ENCODE measurements around the gene DENND2A. TPM values are rescaled to one million over a fixed set of nuclear protein-coding genes. Genes with fewer than 3 reads are reported as not detected.

DENND2A gene
- total RNA-seq, 4 donors from 2014 or later, result 2.0 to 10.9 (median 5.1) TPM

DNA sequence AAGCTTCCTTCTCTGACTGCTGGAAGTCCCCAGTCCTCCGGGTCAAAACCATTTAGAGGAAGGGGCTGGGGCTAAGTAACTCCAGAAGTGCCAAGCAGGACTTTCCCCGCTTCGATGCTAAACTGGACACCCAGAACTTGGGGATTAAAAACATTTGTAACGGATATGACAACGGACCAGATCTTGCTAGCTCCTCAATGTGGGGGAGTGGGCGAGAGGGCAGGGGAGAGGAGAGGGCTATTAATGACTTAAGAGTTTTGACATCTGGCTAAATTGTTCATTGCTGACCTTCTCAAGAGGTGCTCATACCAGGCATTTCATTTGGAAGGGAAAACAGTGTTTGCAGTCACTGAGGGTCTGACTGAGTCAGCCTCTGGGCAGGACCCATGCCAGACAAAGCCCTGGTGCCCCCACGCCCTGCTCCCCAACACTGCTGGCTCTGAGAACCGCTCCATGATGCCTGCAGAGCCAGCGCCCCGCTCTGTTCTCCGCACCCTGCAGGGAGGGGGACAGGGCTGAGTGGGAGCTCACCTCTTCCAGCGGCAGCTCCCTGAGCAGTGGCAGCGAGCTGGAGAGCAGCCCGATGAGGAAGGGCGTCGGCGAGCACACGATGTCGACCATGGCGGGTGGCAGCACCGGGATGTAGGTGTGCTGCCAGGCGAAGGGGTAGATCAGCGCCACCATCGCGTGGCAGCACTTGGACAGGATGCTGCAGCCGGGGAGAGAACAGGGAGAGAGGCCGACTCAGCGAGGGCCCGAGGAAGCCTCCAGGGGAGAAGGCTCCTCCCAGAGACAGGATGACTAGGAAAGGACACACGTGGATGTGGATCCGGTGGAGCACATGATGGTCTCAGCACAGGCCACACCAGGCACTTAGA lies 113.6 kb downstream of the DENND2A start:
- H3K27me3 ChIP-seq, result no peaks in the 10 kb centered on the region
- TF ChIP-seq POLR2A (IDR thresholded peaks at IDR 0.05), result no peak
- TF ChIP-seq, protein P1, sequence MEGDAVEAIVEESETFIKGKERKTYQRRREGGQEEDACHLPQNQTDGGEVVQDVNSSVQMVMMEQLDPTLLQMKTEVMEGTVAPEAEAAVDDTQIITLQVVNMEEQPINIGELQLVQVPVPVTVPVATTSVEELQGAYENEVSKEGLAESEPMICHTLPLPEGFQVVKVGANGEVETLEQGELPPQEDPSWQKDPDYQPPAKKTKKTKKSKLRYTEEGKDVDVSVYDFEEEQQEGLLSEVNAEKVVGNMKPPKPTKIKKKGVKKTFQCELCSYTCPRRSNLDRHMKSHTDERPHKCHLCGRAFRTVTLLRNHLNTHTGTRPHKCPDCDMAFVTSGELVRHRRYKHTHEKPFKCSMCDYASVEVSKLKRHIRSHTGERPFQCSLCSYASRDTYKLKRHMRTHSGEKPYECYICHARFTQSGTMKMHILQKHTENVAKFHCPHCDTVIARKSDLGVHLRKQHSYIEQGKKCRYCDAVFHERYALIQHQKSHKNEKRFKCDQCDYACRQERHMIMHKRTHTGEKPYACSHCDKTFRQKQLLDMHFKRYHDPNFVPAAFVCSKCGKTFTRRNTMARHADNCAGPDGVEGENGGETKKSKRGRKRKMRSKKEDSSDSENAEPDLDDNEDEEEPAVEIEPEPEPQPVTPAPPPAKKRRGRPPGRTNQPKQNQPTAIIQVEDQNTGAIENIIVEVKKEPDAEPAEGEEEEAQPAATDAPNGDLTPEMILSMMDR (IDR thresholded peaks at IDR 0.05), result no peak
- no peaks in the 10 kb centered on the region for H3K4me1 ChIP-seq
- no peaks in the 10 kb centered on the region for H3K36me3 ChIP-seq
- DNase-seq, result no peak
- WGBS, 2 donors, result 69 to 73% methylated on average over 25 to 28 of the region's 31 CpGs
- no peak overlapping the region for H3K27ac ChIP-seq
- no peak overlapping the region for H3K4me3 ChIP-seq (replicated peaks in 1 of 3)
- intact Hi-C loops (cut with DNase I), result no loop called here
- H3K9me3 ChIP-seq, result no peaks in the 10 kb centered on the region

DNA sequence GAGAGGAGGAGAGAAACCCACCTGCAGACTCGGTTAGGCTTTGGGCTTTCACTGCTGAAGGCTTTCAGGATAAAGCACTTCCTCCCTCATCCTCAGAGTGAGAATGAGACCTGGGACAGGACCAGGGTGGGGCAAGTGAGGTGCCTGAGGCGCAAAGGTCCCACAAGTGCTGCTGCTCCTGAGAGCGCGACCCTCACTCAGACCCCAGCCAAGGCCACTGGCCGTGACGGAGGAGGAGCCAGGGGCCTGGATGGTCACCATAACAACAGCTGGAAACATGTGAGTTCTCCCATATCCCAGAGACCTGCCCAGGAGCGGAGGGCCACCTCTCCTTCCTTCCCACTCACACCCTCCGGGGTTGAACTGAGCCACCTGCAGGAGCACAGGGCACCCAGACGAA lies 114.4 kb downstream of the DENND2A start:
- TF ChIP-seq, protein P1 (IDR thresholded peaks at IDR 0.05), result no peak
- no peak for TF ChIP-seq POLR2A (IDR thresholded peaks at IDR 0.05)
- H3K36me3 ChIP-seq, result no peaks in the 10 kb centered on the region
- H3K27ac ChIP-seq, result no peak overlapping the region

GRCh38 chr7:140525743-140526142 lies 114.9 kb downstream of the DENND2A start:
- H3K36me3 ChIP-seq, result no peaks in the 10 kb centered on the region
- H3K27ac ChIP-seq, result no peak overlapping the region

More for the DNA sequence above, 114.4 kb downstream of the DENND2A start:
- no peak for DNase-seq
- Histone ChIP-seq H3K27me3 (no peaks in the 10 kb centered on the region), H3K4me3 (replicated peaks in 1 of 3) (no peak overlapping the region), H3K9me3 (no peaks in the 10 kb centered on the region), H3K4me1 (no peaks in the 10 kb centered on the region)
- intact Hi-C loops (cut with DNase I), result no loop called here
- WGBS, 2 donors, result 48 to 68% methylated on average over 6 to 7 of the region's 9 CpGs

GRCh38 chr7:140521421-140521820 lies 119.2 kb downstream of the DENND2A start:
- Histone ChIP-seq H3K27me3 (no peaks in the 10 kb centered on the region), H3K36me3 (no peaks in the 10 kb centered on the region), H3K27ac (no peak overlapping the region), H3K4me1 (peaks cover 0 to 3% of the 10 kb centered on the region in 2 donors), H3K4me3 (replicated peaks in 1 of 3) (no peak overlapping the region), H3K9me3 (no peaks in the 10 kb centered on the region)
- no peak for DNase-seq
- no peak for TF ChIP-seq POLR2A (IDR thresholded peaks at IDR 0.05)
- TF ChIP-seq, protein P1 (IDR thresholded peaks at IDR 0.05), result no peak
- intact Hi-C loops (cut with DNase I), result no loop called here
- WGBS, 2 donors, result 92% methylated on average over 3 of the region's 3 CpGs

More at GRCh38 chr7:140525743-140526142, 114.9 kb downstream of the DENND2A start:
- Histone ChIP-seq H3K4me3 (replicated peaks in 1 of 3) (no peak overlapping the region), H3K27me3 (no peaks in the 10 kb centered on the region), H3K9me3 (no peaks in the 10 kb centered on the region), H3K4me1 (no peaks in the 10 kb centered on the region)
- no peak for TF ChIP-seq POLR2A (IDR thresholded peaks at IDR 0.05)
- TF ChIP-seq, protein P1 (IDR thresholded peaks at IDR 0.05), result no peak
- intact Hi-C loops (cut with DNase I), result no loop called here
- WGBS, 2 donors, result 78 to 85% methylated on average over 9 to 10 of the region's 10 CpGs
- no peak for DNase-seq

DNA sequence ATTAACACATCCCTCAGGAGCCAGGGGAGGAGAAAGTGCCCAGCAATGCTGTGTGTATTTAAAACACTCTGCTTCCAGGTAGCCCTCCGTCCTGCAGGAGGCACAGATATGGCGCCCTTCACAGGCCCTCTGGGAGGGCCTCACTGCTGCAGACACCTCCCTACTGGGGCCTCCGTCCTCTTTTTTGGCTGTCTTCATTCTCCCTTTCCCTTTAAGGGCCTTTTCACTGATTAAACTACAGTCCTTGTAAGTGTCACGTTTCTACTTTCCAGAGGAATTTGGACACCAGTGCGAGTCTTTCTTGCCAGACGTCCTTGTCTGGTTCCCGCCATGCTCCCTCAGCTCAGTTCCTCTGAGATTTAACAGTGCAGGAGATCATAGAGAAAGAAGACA lies 121.6 kb downstream of the DENND2A start:
- no peak for DNase-seq
- no peak overlapping the region for H3K4me3 ChIP-seq (replicated peaks in 1 of 3)
- H3K36me3 ChIP-seq, result no peaks in the 10 kb centered on the region
- no peaks in the 10 kb centered on the region for H3K9me3 ChIP-seq
- no peak for TF ChIP-seq POLR2A (IDR thresholded peaks at IDR 0.05)
- TF ChIP-seq, protein P1 (IDR thresholded peaks at IDR 0.05), result no peak
- intact Hi-C loops (cut with DNase I), result loop anchor here (10.0 kb wide), 1 partner anchor 496 kb away; the partner anchor contains the start of gene MRPS33
- H3K27me3 ChIP-seq, result no peaks in the 10 kb centered on the region
- H3K4me1 ChIP-seq, result peaks cover 0 to 3% of the 10 kb centered on the region in 2 donors
- 63 to 71% methylated on average over 7 of the region's 7 CpGs for WGBS, 2 donors
- no peak overlapping the region for H3K27ac ChIP-seq

Data from thyroid gland (tissue), 4 donors.